ENCODE measurements around the gene C9orf153. TPM values are rescaled to one million over a fixed set of nuclear protein-coding genes. Genes with fewer than 3 reads are reported as not detected.
"Not testable (repeated sequence)": the region's sequence is repeated elsewhere in the genome, so short reads cannot be mapped to it uniquely, and the experiment has no call there.

C9orf153 gene
- total RNA-seq, 1 donor from 2014 or later: 0.55 TPM

GRCh38 chr9:86193088-86193487 is 66.4 kb downstream of the C9orf153 start:
- DNase-seq (ENCODE audit: low spot score): no peak

- DNase-seq (ENCODE audit: low spot score): not testable (repeated sequence)
These were observed 68.8 kb downstream of the C9orf153 start for GRCh38 chr9:86190700-86191099.

- DNase-seq (ENCODE audit: low spot score): peak; percentile 24
These were observed 72.3 kb downstream of the C9orf153 start for GRCh38 chr9:86187121-86187520.

- no peak for DNase-seq (ENCODE audit: low spot score)
These were observed 72.8 kb downstream of the C9orf153 start for GRCh38 chr9:86186696-86187095.

GRCh38 chr9:86185872-86186271 is 73.6 kb downstream of the C9orf153 start:
- DNase-seq (ENCODE audit: low spot score): no peak

- DNase-seq (ENCODE audit: low spot score): no peak
These were observed 75.3 kb downstream of the C9orf153 start for GRCh38 chr9:86184138-86184524.

- no peak for DNase-seq (ENCODE audit: low spot score)
These were observed 76.0 kb downstream of the C9orf153 start for GRCh38 chr9:86183229-86184137.

- DNase-seq (ENCODE audit: low spot score): no peak
These were observed 77.8 kb downstream of the C9orf153 start for GRCh38 chr9:86181379-86182315.

GRCh38 chr9:86178503-86178902 is 81.0 kb downstream of the C9orf153 start:
- no peak for DNase-seq (ENCODE audit: low spot score)

GRCh38 chr9:86177995-86178394 is 81.5 kb downstream of the C9orf153 start:
- no peak for DNase-seq (ENCODE audit: low spot score)

- DNase-seq (ENCODE audit: low spot score): no peak
These were observed 83.0 kb downstream of the C9orf153 start for GRCh38 chr9:86176468-86176867.

- DNase-seq (ENCODE audit: low spot score): no peak
These were observed 83.6 kb downstream of the C9orf153 start for GRCh38 chr9:86175743-86176456.

GRCh38 chr9:86175223-86175622 is 84.2 kb downstream of the C9orf153 start:
- no peak for DNase-seq (ENCODE audit: low spot score)

Other genes starting within 250 kb of the C9orf153 start
- gene GOLM1, start 160.1 kb downstream of the C9orf153 start, total RNA-seq: 15.4 TPM
- gene ISCA1, start 22.9 kb upstream of the C9orf153 start, total RNA-seq: 45.2 TPM
- 30.2 TPM for gene TUT7, start 94.8 kb upstream of the C9orf153 start, total RNA-seq

All from mesenteric fat pad (tissue), 1 donor.